HG03108 (cell line): ENCODE measurements around the gene HSPA12A.

Experiments used
- ATAC-seq: cut with Tn5 transposase; IDR thresholded peaks from one replicate; pipeline ENCODE4 v1.9.1; 2021; ENCODE audit warnings: moderate library complexity; ENCODE audit not compliant: unreplicated experiment

The HSPA12A gene

DNA sequence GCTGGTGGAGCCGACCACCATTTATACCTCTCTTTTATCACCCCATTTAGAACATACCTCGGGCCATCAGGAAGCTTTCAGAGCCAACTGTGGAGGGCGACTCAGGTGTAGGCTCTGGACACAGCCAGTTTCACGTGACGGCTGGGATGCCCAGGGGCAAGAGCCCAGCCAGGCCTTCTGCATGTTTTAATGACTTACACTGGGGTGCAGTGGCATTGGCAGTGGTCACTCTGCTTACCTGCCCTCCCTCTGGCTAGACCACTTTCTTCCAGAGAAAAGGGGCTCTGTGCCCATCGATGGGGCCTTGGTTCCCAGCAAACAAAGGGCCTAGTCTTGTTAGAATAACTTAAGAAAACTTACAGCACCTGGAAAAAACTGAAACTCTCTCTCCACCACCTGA is 71.7 kb downstream of the HSPA12A start:
- no peak for ATAC-seq

DNA sequence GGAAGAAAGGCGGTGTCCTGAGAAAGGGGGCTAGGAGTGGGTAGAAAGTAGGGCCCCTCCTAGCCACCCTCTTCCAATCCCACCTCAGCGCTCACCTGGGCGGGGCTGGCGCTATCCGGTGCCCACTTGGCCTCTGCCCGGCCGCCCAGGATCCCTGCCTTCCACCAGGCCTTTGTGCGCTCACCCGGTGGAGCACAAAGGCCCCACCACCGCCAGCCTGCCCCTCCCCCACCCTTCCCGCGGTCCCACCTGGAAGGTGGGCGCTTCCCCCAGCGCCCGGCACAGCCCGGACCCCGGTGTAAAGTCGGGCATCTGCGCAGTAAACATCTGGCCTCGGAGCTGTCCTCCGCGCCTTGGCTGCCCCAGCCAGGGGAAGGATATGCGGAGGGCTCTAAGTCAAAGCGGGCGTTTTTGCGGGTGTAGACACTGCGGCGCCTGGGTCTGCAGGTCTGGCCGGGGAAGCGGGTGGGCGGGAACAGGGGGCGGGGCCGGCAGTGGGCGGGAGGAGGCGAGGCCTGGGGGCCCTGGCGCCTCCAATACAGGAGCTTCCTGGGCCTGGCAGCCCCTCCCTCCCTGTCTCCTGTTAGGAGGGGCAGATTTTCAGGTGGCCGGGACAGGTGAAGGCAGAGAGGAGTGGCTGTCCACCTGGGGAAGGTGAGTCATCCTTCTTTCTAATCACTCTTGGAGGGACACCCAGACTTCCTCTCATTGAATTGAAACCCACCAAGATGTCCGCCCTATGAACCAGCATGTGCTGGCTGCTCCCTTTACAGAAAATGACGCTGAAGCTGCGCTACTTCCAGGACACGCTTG is 72.3 kb downstream of the HSPA12A start:
- no peak for ATAC-seq

DNA sequence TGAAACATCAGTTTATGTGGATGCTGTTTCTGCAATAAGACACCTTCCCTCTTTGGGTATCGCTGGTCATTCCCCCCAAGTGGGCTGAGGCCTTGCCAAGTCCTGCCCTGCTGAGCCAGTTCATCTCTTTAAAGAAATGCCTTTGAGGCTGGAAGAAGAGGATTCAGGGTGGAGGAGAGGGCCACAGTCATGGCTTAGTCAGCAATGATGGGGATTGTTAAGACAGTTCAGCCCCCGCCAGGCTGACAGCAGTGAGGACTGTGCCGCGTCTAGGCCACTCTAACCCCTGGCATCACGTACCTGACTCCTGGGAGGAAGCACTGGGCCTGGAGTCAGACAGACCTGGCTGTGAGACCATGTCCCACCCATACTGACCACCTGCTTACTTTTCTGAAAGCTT is 73.3 kb downstream of the HSPA12A start:
- ATAC-seq = no peak

DNA sequence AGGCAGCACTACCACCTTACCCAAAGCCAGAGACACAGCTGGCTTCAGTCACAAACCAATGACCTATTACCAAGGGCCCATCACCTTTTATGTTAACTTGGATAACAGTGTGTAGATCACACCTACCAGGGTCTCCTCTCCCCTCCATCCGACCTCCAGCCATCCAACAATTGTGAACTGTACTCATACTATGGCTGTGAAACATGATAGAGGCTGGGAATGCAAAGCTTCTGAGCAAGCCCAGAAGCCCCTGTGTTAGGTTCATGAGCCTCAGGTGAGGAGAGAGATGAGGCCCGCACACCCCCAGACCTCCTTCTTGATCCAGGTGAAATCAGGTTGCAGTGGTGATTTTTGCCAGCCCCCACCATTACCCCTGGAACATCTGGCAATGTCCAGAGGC is 73.9 kb downstream of the HSPA12A start:
- no peak for ATAC-seq

DNA sequence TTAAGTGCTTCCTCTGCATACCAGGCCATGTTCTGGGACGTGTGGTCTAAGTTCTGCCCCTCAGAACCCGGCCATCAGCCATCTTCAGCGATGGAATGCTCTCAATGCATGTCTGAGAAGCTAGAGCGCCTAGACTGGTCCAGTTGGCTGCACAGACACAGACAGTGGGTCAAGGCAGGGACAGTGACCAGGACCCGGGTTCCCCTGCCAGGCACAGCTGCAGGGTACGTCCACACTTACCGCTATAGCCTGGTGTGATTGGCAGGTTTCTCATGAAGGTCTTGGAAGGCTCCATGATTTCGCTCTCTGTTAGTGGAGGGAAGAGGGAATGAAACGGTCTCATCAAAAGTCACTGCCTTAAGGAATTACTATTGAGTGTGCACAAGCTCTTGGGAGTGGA is 74.3 kb downstream of the HSPA12A start:
- no peak for ATAC-seq

DNA sequence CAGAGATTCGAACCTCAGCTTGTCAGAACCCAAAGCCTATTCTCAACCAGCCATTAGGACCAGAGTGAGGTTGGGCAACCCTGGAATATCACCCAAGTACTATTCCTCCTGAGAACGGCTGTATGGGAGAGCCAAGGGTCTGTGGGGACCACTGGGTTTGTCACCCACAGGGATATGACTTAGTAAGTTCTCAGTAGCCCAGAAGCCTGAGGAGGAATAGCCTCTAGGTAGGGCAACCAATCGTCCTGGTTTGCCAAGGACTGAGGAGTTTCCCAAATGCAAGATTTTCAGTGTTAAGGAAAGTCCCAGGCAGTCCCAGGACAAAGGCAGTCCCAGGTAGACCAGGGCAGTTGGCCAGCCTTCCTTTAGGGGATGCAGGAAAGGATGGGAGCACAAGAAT is 74.9 kb downstream of the HSPA12A start:
- ATAC-seq = no peak

DNA sequence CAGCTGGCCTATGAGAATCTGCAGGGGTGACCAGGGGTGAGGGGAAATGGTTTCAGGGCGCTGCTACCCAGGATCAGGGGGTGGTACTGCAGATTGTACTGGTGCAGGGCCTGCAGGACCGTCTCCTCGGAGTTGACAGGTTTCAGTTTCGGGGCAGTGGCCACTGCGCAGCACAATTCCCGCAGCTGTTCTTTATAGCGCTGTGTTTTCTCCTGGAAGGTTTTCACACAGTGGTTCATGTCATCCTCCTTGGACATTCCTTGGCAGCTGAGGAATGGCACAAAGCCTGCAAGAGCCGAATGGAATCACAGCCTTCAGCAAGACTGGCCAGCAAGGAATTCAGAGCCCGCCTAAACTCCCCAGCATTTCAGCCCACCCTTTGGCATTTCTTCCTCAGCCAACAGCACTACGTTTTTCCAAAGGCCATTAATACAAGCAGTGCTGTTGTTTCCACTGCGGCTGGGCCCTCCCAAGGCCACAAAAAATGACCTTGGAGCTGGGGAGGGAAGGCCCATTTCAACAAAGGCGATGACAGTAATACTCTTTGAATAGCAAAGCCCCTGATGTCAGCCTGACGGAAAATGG is 76.7 kb downstream of the HSPA12A start:
- ATAC-seq = no peak

DNA sequence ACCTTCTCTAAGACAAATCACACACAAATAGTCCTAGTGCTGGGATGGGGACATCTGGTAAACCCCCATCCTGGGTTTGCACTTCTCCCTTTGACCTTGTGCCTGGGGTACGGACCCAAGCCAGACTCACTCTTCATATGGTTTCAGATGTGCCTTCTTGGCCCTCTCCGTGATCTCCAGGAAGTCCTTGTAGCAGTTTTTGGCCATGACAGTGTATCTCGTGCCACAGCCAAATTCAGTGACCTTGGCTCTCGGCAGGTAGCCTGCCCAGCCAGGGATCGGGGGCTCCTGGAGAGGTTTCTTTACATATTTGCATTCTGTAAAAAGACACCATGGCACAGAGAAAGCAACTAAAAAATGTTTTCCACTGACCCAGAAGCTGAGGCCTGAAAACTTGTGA is 77.7 kb downstream of the HSPA12A start:
- ATAC-seq = no peak

DNA sequence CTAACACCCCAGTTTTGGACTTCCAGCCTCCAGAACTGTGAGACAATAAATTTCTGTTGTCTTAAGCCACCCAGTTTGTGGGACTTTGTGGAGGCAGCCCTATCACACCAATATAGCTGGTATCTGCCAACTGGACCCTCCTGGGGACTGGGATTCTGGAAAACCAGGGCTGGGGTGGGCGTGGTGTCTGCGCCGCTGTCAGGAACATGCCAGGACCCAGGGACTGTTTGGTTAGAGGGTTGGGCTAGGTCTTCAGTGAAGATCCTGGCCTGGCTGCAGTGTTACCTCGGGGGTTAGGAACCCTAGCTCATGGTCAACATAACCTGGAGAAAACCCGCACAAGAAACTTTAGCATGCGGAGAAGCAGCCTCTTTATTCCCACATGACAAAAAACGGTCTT is 79.0 kb downstream of the HSPA12A start:
- no peak for ATAC-seq

DNA sequence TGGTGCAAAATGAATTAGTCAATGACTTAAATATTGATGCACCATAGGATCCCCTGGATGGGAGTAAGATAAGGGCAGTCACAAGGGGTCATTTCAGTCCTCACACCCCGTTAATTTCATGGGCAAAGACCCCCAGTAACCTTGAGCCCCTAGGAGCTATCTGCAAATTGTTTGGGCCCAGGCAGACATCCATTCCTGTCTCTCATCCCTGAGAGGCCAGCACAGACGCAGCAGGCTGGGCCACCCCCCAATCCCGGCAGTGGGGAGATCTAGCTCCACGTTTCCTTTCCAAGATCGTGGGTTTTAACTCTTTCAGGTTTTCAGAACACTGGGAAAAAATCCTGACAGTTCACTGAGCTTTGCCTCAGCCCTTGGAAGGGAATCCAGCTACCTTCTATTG is 81.5 kb downstream of the HSPA12A start:
- no peak for ATAC-seq

DNA sequence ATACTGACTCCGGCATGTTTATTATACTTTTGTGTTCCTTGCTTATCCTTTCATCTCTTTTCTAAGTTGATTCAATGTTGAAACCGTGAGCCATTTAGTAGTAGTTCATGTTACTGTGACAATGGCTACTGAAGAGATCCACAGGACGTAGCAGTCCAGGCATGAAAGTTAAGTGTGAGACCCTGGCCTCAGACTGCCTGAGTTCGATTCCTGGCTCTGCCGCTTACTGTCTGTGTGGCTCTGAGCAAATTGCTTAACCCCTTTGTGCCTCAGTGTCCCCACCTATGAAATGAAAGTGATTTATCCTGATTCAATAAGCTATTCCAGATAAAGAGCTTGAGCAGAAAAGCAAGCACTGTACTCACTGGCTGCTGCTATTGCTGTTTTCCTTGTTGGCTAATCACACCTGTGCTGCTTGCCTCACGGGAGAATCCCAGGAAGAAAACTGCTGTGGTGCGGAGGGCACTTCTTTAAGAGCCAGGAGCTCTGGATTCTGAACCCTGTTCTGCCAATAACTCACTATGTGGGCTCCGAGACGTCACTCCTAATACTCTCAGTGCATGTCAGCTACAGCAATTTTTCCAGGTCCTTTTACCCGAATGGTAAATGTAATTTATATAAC is 83.2 kb downstream of the HSPA12A start:
- ATAC-seq = no peak

DNA sequence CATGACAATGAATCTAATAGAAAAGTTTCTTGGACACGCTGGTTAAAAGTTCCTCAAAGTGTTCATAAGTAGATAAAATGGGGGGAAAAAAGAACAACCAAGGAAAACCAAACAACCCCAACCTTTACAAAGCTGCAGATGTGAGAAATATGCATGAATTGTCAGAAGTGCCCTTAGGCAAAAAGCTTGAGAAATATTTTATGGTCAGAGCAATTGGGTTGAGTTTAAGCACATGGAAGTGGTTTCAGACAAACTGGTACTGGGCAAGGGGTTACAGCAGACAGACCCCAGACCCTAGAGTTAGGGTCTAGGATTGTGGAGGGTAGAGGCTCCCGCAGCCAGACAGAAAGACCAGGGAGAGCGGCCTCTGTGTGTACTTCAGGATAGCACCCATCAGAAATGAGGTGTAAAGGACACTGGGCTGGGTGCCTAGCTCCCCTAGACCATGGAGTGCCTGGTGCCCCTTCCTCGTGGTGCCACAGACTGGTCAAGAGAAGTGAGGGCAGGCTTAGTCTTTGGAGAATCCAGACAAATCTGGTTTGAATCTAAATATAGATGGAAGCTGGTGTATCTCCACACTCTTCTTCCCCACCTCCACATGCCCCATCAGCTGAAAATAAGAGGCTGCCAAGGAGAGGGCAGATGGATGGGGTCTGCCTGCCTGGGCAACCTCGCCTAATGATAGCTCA is 84.4 kb downstream of the HSPA12A start:
- ATAC-seq = no peak

DNA sequence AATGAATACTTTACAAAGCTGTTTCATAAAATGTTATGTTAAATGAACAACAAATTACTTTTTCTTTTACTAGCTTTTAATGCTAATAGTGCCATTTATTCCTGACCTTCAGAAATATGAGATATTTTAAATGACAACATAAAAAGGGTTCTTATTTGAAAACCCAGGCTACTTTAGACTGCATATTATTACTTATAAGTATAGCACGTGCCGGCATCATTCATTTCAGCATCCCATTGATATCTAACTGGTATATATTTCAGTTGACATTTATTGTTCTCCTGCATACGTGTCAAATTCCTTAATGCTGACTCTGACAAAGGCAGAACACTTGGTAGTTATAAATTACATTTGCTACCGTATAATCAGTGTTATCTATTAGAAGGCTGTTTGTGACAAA is 86.3 kb downstream of the HSPA12A start:
- ATAC-seq = no peak

DNA sequence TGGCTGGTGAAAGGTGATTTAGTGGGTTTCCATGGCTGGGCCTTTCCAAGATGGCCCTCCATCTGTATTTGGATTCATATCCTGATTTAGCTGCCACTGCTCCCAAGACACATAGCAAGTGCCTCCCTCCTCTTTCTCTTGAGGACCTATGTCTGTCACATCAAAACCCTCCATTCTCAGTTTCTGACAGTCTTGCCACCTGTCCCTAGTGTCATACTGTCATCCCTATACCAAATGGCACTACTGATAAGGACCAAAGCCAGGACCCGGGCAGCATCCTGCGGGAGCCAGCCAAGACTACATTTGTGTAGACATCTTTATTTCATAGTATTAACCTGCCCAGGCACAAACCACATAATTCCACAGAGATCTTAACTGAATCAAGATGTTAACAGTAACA is 86.8 kb downstream of the HSPA12A start:
- no peak for ATAC-seq

DNA sequence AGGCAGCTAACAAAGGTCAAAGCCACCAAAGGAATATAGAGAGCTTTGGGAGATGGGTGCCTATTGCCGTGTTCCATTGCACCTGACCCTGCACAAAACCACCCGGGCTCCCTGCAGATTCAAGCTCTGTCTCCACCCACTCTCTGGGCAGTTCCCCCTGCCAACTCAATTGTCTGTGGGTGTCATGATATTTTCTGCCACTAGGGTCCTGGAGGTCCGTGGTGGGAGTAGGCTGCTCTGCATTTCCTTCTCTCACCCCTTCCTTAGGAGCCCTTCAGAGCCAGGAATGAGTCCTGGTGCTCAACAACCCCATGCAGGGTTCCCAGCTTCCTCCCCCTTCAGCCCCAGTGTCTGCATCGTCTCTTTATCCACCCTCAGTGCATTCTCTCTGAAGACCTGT is 87.5 kb downstream of the HSPA12A start:
- ATAC-seq = no peak

DNA sequence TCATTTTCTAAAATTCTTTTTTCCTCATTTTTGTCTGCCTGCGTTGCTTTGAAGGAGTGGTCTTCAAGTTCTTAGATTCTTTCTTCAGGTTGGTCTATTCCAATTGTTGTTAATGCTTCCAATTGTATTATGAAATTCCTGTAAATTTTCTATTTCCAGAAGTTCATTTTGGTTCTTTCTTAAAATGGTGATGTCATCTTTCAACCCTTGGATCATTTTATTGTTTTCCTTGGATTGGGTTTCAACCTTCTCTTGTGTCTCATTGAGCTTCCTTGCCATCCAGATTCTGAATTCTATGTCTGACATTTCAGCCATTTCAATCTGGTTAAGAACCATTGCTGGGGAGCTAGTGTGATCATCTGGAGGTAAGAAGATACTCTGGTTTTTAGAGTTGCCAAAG is 88.5 kb downstream of the HSPA12A start:
- ATAC-seq = no peak

DNA sequence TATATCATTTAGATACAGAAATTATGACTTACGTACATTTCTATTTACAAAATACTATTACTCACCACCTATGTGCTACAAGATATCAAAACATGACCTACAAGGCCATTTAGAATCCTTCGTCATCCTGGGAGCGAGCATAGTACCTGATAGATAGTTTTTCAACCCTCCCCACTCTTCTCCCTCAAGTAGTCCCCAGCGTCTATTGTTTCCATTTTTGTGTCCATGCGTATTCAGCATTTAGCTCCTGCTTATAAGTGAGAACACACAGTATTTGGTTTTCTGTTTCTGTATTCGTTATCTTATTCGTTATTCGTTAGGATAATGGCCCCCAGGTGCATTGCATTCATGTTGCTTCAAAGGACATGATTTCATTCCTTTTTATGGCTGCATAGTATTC is 93.5 kb downstream of the HSPA12A start:
- no peak for ATAC-seq

DNA sequence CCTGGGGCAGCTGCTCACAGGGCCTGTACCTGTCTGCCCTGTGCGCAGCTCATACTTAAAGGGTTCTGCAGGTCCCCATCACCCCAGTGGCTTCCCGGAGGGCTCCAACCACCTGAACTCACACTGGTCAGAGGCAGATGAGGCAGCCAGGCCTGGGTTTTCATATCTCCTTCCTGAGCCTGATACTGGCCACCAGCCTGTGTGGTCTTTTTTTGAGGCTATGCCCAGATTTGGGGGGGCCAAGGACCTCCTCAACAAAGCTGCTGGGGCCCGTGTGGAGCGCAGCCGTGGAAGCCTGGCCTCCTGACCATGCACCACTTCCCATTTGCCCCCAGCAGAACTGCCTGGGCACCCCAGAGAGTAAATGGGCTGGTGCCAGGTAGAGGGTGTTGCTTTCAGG is 95.9 kb downstream of the HSPA12A start:
- ATAC-seq = no peak

DNA sequence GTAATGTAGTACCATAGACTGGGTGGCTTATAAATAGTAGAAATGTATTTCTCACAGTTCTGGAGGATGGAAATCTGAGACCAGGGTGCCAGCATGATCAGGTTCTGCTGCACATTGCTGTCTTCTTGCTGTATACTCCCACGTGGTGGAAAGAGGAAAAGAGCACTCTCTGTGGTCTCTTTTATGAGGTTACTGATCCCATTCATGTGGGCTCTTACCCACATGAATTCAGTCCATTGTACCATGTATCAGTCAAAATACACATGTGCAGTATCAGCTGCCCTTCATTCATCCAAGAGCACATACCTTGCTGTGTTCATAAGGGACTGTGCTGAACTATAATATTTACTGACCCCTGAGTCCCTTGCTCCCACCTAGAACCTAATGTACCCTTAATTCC is 104.5 kb downstream of the HSPA12A start:
- ATAC-seq = no peak

DNA sequence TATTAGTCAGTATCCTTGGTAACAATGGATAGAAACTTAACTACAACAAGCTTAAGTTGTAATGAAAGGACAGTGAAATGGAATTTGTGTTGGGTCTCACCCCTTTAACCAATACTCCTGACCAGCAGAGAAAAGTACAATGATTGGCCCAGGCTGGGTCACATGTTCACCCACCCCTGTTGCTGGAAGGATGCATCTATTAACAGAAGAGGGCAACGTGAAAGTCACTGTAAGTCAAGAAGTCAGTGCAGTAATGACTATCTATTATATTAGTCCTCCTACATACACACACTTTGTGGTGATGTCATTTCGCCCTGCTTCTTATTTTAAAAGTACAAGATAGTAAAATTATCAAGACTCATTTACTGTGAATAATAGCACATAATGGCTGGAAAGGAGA is 105.4 kb downstream of the HSPA12A start:
- ATAC-seq = no peak

DNA sequence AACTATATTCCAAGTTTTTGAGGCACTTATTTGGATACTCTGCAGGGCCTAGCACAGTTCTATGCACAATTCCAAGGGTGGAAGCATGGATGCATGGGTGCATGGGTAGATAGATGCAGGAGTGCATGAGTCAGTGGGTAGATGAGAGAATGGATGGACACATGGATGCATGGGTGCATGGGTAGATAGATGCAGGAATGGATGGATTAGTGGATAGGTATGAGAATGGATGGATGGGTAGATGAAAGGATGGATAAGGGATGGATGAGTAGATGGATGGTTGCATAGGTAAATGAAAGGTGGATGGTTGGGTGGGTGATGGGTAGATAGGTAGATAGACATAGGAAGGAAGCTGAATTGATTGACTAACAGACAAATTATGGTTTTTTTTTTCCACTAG is 106.0 kb downstream of the HSPA12A start:
- no peak for ATAC-seq
